HG03565 (cell line): Measurements from ENCODE around the gene NCDN.

Experiments
- ATAC-seq: cut with Tn5 transposase; IDR thresholded peaks from one replicate; pipeline ENCODE4 v1.9.1; 2021; ENCODE audit warnings: mild to moderate bottlenecking, moderate library complexity; ENCODE audit not compliant: unreplicated experiment

Gene NCDN, protein sequence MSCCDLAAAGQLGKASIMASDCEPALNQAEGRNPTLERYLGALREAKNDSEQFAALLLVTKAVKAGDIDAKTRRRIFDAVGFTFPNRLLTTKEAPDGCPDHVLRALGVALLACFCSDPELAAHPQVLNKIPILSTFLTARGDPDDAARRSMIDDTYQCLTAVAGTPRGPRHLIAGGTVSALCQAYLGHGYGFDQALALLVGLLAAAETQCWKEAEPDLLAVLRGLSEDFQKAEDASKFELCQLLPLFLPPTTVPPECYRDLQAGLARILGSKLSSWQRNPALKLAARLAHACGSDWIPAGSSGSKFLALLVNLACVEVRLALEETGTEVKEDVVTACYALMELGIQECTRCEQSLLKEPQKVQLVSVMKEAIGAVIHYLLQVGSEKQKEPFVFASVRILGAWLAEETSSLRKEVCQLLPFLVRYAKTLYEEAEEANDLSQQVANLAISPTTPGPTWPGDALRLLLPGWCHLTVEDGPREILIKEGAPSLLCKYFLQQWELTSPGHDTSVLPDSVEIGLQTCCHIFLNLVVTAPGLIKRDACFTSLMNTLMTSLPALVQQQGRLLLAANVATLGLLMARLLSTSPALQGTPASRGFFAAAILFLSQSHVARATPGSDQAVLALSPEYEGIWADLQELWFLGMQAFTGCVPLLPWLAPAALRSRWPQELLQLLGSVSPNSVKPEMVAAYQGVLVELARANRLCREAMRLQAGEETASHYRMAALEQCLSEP

DNA sequence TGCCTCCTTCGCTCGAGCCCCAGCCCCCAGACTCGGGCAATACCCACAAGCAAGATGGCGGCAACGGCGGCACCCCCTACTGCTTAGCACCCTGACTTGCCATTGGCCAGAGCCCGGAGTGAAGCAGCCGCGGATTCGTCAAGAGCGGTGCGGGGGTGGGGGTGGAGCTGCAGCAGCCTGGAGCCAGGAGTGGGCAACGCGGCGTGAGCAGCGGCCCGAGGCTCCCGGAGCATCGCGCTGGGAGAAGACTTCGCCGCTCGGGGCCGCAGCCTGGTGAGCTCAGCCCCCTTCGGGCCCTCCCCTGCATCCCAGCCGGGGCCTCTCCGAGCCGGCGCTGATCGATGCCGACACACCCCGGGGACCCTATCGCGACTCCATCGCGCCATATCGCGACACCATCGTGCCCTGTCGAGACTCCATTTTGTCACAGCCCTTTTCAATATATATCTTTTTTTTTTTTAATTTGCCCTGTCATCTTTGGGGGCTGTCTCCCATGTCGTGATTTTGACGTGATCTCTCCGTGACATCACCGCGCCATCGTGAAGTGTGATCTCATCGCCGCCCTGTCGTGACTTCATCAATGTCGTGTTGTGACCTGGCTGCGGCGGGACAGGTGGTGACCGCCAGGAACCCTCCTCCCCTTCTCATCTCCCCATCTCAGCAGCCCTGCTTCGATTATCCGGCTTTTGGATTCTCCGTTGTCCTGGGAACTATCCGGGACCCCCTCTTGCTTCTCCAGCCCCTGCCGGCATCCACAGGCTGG, at the start of gene NCDN:
Gene NCDN (plus strand): TSS at position 189 of the 763 bp plus-strand sequence. CDS start 392 bp downstream, at position 581.
- ATAC-seq: peak; percentile 56

DNA sequence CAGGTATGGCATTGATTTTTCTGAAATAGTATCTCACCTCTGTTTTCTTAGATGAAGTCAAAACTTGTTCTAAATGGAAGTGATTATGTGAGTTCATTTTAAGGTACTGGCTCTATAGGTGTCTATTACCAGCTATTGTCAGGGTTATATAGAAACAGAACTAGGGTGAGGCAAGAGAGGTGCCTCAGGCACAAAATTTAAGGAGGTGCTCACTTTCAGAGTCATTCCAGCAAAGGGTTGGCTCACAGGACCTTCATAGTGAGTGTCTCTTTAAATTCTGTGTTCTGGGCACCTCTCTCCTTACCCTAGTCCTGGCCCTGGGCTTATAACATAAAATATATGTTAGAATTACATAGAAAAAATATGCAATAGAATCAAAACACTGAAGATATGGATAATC, 49.7 kb upstream of the NCDN start:
- ATAC-seq: no peak

DNA sequence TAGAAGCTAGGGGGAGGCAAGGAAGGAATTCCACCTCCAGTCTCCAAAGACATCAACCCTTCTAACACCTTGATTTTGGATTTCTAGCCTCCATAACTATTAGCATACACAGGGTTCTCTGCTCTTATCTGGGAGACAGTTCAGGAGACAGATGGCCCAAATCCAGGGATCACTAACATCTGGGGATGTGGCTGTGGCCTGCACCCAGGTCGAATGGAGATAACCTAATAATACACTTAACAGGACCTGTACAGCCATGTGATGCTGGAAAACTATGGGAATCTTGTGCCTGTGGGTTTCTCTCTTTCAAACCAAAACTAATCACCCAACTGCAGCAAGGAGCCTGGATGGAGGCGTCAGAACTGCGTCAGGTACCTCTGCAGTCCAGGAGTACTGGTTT, 48.0 kb upstream of the NCDN start:
- ATAC-seq: no peak

DNA sequence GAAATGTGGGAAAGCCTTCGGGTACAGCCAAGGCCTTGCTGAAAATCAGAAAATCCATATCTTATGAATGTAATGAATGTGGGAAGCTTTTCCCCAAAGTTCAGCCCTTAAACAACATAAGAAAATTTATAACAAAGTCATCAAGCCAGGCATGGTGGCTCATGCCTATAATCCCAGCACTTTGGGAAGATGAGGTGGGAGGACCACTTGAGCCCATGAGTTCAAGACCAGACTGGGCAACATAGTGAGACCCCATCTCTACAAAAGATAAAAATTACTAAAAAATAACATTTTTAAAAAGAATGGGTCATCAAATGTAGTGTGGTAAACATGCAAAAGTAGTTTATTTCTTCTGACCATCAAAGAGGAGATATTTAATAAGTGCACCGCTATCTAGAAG, 46.3 kb upstream of the NCDN start:
- no peak for ATAC-seq

DNA sequence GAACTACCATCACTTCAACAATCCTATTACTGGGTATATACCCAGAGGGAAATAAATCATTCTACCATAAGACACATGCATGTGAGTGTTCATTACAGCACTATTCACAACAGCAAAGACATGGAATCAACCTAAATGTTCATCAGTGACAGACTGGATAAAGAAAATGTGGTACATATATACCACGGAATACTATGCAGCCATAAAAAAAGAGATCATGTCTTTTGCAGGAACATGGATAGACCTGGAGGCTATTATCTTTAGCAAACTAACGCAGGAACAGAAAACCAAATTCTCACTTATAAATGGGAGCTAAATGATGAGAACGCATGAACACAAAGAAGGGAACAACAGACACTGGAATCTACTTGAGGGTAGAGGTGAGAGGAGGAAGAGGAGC, 39.4 kb upstream of the NCDN start:
- ATAC-seq: no peak

DNA sequence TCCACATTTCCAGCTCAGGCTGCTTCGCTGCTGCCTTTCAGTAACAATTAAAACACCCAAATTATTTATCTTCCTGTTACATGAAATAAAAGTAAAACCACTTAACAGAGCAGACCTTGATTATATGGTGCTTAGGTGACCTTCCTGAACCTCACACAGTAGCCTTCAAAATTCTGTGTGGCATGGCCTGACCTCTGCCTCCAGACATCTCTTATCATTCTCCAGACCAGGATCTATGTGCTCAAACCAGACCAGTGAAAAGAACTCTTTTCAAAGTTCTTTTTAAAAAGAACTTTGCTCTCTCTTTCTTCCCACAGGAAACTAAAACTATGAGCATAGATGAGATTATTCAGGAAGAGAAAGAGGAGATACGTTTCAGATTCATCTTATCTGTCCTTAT, 38.2 kb upstream of the NCDN start:
- ATAC-seq: no peak

DNA sequence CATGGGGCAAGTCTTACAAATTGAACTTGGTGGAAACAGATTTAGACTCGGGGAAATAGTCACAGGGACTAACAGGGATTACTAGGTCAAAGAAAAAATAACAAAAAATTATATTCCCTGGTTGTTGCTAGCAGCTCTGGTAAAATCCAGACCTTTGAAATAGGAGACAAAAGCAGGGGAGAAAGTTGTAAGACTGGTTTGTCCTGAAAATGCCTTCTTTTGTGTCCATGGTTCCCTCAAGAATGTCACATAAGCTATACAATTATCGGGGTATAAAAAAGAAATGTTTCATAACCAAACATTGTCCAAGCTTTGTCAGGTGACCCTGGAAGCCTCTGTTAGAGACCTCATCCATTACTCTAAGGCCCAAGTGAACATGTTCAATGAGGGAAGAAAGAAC, 33.5 kb upstream of the NCDN start:
- no peak for ATAC-seq

DNA sequence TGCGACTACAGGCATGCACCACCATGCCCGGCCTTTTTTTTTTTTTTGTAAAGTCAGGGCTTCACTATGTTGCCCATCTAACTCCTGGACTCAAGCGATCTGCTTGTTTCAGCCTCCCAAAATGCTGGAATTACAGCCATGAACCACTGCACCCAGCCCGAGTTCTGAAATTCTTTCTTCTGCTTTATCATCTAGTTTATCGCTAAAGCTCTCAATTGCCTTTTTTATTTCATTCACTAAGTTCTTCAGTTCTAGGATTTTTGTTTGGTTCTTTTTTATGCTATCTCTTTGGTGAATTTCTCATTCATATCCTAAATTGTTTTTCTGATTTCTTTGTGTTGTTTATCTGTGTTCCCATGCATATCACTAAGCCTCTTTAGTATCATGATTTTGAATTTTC, 27.4 kb upstream of the NCDN start:
- ATAC-seq: no peak

DNA sequence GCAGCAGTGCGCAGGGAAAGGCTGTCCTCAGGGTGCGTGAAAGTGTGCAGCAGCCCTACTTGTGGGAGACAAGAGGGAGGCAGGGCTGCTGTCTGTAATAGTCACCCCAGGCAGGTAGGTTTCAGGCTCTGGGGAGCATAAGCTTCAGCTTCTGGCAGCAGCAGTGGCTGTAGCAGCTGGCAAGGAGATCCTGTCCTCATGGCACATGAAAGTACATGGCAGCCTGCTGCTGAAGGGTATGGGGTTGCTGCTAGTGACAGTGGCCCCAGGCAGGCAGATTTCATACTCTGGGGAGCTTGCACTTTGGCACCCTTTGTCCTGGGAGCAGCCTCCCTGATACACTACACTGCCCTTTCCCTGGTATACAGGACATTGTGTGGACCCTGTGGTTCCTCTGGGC, 26.7 kb upstream of the NCDN start:
- ATAC-seq: no peak

DNA sequence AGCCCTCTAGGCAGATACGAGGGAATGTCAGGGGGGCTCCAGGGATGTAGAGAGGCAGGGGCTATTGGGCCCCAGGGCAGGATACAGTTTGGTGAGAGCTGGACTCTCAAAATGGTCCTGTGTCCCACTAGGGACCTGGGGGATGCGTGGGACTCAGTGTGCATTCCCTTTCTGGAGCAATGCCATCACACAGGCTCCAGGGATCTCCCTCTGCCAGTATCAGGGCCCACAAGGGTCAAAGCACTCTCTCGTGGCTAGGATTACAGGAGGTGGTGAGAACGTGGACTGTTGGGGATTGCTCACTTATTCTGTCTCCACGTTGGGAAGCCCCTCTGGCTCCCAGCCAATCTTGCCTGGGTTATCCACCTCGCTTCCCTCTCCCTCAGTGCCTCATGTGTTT, 26.2 kb upstream of the NCDN start:
- no peak for ATAC-seq

DNA sequence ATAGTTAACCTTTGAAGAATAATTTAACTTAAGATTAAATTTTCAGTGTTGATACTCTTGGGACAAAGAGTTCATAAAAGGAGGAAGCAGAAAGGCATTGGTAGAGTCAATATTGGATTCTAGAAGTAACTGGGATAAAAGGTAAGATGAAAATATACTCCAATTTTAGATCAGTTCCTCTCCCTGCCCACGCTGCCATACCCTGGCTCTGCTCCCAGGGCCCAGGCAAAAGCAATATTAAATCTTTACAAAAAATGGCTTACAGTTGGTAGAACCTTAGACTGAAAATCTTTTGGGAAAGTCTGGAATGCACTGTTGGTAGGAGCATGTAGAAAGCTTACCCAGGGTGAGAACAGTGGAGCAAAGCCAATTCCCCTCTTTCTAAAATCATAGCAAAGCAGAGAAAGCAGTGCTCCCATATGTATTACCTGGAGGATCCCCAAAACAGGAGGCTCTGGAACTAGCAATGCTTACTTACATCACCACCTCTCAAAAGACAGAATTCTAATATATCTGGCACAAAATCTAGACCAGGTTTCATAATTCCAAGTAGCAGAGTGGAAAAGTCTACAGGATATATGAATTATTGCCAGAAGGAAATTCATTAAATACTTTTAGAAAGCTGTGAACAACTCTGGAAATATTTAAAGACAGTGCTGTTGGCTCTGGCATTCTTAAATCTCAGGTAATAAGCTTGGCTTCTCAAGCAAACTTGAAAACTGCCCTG, 24.9 kb upstream of the NCDN start:
- ATAC-seq: no peak

DNA sequence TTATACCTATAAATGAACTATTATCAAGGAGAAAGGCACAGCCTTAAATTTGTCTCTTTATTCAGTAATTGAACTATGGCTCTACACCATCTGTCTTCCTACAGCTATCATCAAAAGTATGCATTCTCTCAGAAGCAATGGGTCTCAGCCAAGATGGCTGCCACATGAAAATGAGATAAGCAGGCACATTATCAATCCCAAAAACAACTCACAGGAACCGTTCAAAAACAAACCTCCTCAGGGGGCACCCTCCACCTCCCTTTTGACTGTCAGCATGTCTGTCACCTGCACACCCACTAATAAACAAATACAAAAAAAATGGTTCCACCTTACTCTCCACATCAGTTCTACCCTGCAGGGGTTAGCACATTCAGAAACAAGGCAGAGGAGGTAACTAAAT, 24.0 kb upstream of the NCDN start:
- ATAC-seq: no peak

DNA sequence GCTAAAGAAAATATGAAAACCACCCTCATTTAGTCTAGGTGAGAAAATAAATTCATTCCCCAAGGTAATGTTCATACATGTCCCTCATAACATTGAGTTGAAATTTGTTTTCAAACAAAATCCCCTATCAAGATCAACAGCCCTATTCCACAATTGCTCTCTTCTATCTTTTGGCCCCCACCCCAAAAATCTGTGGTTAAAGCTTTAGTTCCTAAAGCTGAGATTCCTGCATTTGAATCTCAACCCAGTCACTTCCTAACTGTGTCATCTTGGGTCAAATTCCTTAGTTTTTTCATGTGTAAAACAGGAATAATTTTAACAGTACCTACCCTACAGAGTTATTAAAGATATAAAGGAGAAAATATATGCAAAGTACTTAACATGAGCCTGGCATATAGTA, 22.4 kb upstream of the NCDN start:
- no peak for ATAC-seq

DNA sequence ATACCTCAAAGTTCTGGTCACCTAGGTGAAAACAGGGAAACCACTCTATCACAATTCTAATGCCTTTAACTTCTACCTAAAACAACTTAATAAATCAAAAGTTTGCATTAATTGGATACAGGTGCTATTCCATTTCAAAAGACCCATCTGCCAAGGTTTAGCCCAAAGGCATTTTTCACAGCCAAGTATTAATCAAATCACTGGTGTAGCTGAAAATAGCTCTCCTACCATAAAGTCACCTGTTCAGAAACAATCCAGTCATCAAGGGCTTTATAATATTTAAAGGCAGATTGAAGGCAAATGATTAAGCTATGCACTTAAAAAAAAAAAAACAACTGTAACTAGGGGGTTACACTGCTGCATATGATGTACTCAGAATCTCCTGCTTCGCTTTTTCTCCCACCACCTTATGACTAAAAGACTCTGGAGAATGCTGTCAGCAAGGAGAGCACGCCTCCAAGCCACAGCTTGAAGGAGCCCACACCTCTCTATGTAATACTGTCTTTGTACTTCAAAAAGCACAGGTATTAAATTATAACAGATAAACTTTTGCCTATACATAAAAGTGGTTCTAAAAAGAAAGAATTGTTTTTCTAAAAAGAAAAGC, 20.9 kb upstream of the NCDN start:
- ATAC-seq: no peak

DNA sequence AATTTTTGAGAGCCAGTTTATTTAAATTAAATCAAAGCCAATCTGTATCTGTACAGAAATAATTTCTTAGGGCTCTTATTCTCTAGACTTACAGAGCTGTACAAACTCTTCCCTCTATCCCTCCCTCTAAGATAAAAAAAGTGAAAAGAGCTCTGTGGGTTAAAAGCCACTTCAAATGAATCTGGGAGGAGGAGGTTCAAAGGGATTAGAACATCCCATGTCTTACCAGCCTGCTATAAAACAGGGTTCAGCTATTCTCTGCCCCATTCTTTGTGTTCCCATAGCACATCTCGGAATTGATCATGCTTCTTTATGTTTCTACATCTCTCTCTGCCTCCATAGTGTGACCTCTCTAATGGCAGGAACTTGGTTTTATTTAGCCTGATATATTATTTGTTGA, 19.8 kb upstream of the NCDN start:
- ATAC-seq: no peak

DNA sequence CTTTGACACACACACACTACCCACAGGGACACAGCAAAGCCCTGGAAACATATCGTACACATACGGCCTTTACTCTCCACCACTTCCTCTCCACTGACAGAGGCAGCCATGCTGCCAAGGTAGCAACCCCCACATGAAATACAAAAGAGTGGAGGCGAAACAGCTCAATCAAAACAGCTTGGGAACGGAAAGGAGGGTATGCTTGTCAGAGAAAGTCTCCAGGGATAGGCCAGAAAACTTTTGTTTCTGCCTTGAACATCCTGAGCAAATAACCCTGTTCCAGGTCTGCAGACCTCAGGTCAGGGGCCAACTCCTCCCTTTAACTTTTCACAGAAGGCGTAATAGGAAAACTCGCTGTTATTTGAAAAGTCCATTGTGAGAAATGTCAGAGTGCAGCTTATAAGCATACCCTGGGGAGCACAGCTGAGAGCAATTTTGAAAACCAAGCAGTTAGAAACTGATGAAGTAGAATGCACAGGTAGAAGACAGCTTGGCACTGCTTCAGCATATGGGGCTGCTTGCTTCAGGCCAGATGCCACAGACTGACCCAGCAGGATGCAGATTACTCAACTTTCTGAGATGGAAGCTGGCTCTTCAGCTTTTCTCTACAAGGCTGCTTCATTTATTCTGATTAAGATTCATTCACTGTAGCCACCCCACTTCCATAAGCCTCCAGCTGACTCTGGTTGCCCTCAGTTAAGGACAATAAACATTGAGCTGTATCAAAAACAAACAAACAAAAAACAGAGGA, 18.4 kb upstream of the NCDN start:
- no peak for ATAC-seq

DNA sequence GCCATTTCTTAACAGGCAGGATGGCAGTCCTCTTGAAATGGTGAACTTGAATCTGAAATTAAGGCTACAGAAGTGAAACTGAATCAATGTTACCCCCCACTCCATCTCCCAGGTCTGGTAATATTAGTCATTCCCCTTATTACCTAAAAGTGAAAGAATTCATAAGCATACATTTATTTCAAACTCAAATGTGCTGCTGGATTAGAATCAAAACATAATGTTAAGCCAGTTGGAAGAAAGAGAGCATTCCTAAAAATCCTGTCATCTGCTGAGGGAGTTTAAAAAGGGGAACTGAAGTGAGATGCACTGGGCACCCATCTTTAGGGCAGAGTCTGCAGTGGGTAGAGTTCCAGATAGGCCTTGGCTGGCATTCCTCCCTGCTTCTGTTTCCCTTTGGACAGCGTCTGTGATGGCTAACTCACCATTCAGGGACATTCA, 17.8 kb upstream of the NCDN start:
- ATAC-seq: no peak

DNA sequence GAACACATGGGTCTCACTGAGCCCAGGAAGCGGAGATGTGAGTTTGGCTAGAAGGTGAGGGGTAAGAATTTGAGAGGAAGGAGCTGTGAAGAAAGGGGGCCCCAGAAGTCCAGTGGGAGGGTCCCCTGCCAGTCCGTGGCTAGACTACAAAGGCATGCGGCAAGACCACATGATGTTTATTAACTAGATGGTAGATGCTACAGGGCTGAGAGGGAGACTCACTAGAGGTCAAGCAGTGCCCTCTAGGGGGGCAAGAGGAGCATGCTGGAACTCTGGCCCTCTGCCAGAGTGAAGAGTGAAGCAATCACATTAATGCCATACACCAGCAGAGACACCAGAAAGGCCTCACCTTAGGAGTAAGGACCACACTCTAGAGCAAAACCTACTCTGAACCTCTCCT, 12.6 kb upstream of the NCDN start:
- no peak for ATAC-seq

DNA sequence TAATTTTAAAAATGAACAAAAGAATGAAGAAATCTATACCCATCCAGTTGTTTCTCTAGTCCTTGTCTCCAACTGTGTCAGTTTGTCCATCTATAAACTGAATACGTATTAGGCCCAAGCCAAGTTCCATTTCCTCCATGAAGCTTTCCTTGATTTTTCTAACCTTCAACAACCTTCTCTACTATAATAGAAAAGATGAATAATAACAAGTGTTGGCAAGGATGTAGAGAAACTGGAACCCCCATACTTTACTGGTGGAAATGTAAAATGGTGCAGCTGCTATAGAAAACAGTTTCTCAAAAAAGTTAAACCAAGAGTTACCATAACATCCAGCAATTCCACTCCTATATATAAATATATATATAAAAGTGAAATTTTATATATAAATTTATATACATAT, 11.0 kb upstream of the NCDN start:
- no peak for ATAC-seq

DNA sequence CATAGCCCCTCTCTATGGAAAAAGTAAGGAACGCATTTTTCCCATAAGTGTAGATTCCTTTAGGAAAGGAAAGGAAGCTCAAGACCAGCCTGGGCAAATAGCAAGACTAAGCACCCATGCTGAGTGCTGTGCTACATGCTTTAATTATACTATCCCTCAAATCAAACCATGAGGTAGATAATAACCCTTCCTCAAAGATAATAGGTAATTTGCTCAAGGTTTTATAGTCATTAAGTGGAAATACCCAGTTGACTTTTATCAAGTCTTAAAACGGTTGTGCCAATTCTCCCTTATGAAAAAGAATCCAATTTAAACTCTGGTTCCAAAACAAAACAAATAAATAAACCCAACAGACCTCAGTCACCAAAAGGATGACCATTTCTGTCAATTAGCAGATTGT, 3.7 kb upstream of the NCDN start:
- no peak for ATAC-seq
